HL-60 (cell line): ENCODE results near the gene FARS2.
"Not testable (repeated sequence)": the region's sequence is repeated elsewhere in the genome, so short reads cannot be mapped to it uniquely, and the experiment has no call there.

Source experiments
- DNase-seq, 2 experiments: peaks; one replicate each; pipeline ENCODE4 v3.0.0-alpha.2; 2010 to 2020; ENCODE audit warnings: low read depth in 1 of 2, low spot score in 1 of 2
- H3K27ac ChIP-seq: fragments of 250-450 bp; sonication (Bioruptor Pico); replicated peaks from 2 replicates; pipeline ENCODE4 v1.5.1; 2020; ENCODE audit warnings: mild to moderate bottlenecking, moderate library complexity
- H3K27me3 ChIP-seq: fragments of 250-450 bp; sonication (Bioruptor Pico); 2 replicates; pipeline ENCODE4 v1.5.1; 2021; ENCODE audit warnings: mild to moderate bottlenecking, moderate library complexity; ENCODE audit not compliant: insufficient read depth, poor library complexity, severe bottlenecking
- H3K4me3 ChIP-seq: replicated peaks from 2 replicates; pipeline ENCODE4 v1.5.1; 2011; ENCODE audit warnings: mild to moderate bottlenecking, control low read depth, low read length; ENCODE audit not compliant: insufficient read depth
- CTCF ChIP-seq: IDR thresholded peaks from one replicate; pipeline ENCODE4 v1.5.1; 2011; ENCODE audit warnings: low read length, control low read depth, inconsistent platforms; ENCODE audit not compliant: insufficient read depth
- GABPA ChIP-seq: IDR thresholded peaks from 2 replicates; pipeline ENCODE4 v1.6.1; 2012; ENCODE audit warnings: low read depth
- POLR2AphosphoS5 ChIP-seq: IDR thresholded peaks from 2 replicates; pipeline ENCODE4 v1.6.1; 2012; ENCODE audit warnings: low read depth
- REST ChIP-seq: IDR thresholded peaks from 2 replicates; pipeline ENCODE4 v1.6.1; 2012; ENCODE audit warnings: low read depth; ENCODE audit not compliant: insufficient replicate concordance
- SPI1 ChIP-seq: IDR thresholded peaks from 2 replicates; pipeline ENCODE4 v1.6.1; 2012; ENCODE audit warnings: low read depth, mild to moderate bottlenecking, borderline replicate concordance

Gene FARS2

DNA sequence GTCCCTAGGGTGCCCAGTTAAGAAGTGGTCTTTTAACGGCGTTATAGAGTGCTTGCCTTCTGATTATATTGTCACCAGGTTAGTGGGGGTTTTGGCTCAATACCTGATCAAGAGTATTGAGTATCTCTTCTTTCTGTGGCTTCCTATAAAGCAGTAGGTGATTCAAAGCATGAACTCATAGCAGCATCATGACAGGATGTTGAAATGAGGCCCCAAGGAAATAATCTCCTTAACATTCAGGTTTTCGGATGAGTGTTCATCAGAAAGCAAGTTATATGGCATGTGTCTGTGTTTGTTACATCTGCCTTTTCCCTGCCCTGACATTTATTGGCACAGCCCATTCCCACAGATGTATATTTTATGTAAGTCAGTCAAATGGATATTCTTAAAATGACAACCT lies 301.0 kb downstream of the FARS2 start:
- Histone ChIP-seq H3K27me3 (no peaks in the 10 kb centered on the region), H3K27ac (no peak overlapping the region), H3K4me3 (no peak overlapping the region)
- no peak for DNase-seq
- no peak for TF ChIP-seq GABPA
- TF ChIP-seq SPI1 = no peak
- TF ChIP-seq REST = no peak
- no peak for TF ChIP-seq CTCF
- TF ChIP-seq POLR2AphosphoS5 = no peak

GRCh38 chr6:5563086-5563485 lies 301.8 kb downstream of the FARS2 start:
- DNase-seq = no peak
- Histone ChIP-seq H3K4me3 (no peak overlapping the region), H3K27me3 (no peaks in the 10 kb centered on the region), H3K27ac (no peak overlapping the region)
- TF ChIP-seq CTCF = no peak
- TF ChIP-seq REST = no peak
- no peak for TF ChIP-seq SPI1
- no peak for TF ChIP-seq POLR2AphosphoS5
- no peak for TF ChIP-seq GABPA

DNA sequence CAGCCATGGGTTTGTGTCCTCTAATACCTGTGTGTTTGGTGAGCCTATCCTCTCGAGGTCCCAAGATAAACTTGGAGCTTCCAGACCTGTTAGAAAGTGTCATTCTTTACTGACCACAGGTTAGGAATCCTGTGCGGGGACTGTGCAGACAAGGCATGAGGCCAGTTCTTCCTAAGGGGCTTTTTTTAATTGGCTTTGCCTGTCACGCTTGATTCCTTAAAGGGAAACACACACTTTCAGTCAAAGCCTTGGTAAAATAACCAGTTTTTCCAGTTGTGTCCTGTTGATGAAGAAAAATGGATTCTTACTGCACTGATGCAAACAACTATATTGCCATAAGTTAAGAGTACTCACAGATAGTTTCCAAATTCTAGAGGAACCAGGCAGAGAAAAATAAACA lies 303.4 kb downstream of the FARS2 start:
- not testable (repeated sequence) for H3K27me3 ChIP-seq, H3K27ac ChIP-seq, DNase-seq, H3K4me3 ChIP-seq

DNA sequence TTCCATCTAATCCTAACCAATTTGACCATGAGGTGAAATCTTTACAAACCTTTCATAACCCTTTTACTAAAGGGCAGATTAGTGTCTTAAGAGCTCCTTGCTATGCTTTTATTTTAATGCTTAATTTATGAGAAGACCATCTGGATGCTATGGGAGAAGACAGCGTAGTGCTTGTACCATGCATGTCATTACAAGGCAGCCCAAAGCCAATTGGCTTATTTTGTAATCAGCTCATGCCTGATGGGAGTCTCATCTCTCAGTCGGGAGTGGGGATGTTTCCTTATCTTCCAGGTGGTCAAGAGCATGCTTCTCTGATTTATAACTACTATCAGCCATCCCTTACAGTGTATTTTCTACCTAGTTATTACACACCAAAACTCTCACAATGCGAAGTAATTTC lies 304.7 kb downstream of the FARS2 start:
- no peak overlapping the region for H3K27ac ChIP-seq
- H3K27me3 ChIP-seq = no peaks in the 10 kb centered on the region
- no peak overlapping the region for H3K4me3 ChIP-seq
- TF ChIP-seq POLR2AphosphoS5 (no peak), REST (no peak)
- no peak for DNase-seq
